ENCODE measurements around the gene MMEL1.

Gene MMEL1

DNA sequence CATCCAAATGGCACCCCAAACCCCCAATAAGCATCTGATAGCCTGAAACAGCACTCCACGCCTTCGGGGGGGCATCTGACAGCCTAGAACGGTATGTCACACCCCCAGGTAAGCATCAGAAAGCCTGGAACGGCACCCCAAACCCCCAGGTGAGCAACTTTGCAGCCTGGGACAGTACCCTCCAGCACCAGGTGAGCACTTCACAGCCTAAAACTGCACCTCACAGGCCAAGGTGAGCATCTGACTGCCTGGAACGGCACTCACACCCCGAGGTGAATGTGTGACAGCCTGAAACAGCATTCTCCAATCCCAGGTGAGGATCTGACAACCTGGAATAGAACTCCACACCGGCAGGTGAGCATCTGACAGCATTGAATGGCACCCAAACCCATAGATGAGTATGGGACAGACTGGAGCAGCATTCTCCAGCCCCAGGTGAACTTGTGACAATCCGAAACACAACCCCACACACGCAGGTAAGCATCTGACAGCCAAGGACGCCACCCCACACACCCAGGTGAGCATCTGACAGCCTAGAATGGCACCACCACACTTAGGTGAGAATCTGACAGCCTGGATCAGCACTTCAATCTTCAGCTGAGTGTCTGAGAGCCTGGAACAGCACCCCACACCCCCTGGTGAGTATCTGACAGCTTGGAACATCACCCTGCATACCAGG, 18.3 kb upstream of the MMEL1 start:
- in situ Hi-C loops (cut with HindIII; ENCODE audit: low sequenced_read_pairs), result no loop called here
- H3K4me3 ChIP-seq (ENCODE audit: low read depth, low read length), result no peak overlapping the region
- no peak for DNase-seq (ENCODE audit: low read depth)
- TF ChIP-seq, protein P1, sequence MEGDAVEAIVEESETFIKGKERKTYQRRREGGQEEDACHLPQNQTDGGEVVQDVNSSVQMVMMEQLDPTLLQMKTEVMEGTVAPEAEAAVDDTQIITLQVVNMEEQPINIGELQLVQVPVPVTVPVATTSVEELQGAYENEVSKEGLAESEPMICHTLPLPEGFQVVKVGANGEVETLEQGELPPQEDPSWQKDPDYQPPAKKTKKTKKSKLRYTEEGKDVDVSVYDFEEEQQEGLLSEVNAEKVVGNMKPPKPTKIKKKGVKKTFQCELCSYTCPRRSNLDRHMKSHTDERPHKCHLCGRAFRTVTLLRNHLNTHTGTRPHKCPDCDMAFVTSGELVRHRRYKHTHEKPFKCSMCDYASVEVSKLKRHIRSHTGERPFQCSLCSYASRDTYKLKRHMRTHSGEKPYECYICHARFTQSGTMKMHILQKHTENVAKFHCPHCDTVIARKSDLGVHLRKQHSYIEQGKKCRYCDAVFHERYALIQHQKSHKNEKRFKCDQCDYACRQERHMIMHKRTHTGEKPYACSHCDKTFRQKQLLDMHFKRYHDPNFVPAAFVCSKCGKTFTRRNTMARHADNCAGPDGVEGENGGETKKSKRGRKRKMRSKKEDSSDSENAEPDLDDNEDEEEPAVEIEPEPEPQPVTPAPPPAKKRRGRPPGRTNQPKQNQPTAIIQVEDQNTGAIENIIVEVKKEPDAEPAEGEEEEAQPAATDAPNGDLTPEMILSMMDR (IDR thresholded peaks at IDR 0.05; ENCODE audit: low read depth, low read length, missing control alignments), result no peak

DNA sequence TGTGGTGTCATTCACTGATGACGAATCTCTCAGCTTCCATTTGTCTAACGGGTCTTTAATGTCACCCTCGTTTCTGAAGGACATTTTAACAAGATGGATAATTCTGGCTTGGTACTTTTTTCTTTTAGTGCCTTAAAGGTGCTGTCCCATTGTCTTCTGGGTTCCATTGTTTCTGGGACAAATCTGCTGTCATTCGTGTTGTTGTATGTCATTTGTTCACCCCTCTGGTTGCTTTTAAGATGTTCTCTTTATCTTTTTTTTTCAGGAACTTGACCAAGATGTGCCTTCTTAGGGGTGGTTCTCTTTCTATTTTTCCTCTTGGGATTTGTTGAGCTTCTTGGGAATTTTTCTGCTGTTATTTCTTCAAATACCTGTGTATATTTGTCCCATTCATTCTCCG, 14.0 kb upstream of the MMEL1 start:
- H3K4me3 ChIP-seq (ENCODE audit: low read depth, low read length), result no peak overlapping the region
- TF ChIP-seq, protein P1 (IDR thresholded peaks at IDR 0.05; ENCODE audit: low read depth, low read length, missing control alignments), result no peak
- DNase-seq (ENCODE audit: low read depth), result no peak
- in situ Hi-C loops (cut with HindIII; ENCODE audit: low sequenced_read_pairs), result no loop called here

DNA sequence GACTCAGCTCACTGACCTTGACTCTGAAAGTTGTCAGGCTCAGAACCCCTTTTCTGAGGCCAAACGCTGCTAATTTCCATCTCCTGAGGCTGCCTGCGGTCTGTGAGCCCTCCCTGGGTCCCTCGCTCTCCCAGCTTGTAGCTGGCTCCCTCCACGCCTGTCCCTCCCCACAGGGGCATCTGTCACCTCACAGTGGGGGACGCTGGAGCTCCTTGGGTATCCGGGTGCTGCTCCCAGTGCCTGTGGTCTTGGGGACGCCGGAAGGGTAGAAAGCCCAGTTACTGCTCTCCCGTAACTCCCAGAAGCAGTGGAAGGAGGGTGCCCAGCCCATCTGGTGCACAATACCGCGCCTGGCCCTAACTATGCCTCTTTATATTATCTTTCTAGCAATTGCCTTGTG, 13.0 kb upstream of the MMEL1 start:
- no peak overlapping the region for H3K4me3 ChIP-seq (ENCODE audit: low read depth, low read length)
- in situ Hi-C loops (cut with HindIII; ENCODE audit: low sequenced_read_pairs), result no loop called here
- no peak for DNase-seq (ENCODE audit: low read depth)
- TF ChIP-seq, protein P1 (IDR thresholded peaks at IDR 0.05; ENCODE audit: low read depth, low read length, missing control alignments), result no peak

DNA sequence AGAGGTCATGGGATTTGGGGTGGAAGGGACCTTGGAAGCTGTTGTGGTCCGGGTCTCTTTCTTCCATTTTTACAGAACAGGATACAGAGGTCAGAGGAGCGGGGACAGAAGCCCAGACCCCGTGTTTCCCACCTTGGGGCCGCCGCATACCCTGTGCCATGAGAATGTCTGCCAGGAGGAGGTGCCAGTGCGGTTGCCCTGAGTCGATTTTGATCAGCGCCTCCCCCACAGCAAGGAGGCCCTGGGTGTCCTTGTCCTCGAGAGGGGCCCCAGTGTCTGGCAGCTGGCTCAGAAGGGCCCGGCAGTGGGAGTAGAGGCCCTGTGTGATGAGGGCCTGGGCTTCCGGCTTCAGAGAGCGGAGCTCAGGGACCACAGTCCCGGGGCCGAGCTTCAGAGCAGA, 12.3 kb upstream of the MMEL1 start:
- no peak for DNase-seq (ENCODE audit: low read depth)
- TF ChIP-seq, protein P1 (IDR thresholded peaks at IDR 0.05; ENCODE audit: low read depth, low read length, missing control alignments), result no peak
- in situ Hi-C loops (cut with HindIII; ENCODE audit: low sequenced_read_pairs), result no loop called here
- H3K4me3 ChIP-seq (ENCODE audit: low read depth, low read length), result no peak overlapping the region

DNA sequence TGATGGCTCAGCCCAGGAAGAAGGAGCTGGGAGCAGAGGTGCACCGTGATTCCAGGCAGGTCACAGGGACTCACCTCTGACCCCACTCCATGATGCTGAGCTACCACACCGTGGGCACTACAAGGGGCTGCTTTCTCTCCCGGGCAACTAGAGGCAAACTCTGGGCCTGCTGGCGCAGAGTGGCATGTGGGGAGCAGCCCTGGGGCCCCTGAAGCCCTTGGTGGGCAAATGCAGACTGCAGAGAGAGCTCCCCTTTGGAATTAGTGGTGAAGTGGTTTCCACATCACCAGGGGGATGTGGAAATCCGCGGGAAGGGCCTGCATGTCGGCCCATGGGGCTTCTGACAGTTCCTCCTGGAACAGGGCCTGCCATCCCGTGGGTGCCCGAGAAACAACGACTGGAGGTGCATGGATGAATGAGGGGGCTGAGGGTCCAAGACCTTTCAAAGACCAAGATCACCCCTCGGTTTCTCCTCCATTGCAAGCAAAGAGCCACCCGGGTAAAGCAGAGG, 11.8 kb upstream of the MMEL1 start:
- TF ChIP-seq, protein P1 (IDR thresholded peaks at IDR 0.05; ENCODE audit: low read depth, low read length, missing control alignments), result no peak
- in situ Hi-C loops (cut with HindIII; ENCODE audit: low sequenced_read_pairs), result no loop called here
- no peak for DNase-seq (ENCODE audit: low read depth)
- H3K4me3 ChIP-seq (ENCODE audit: low read depth, low read length), result no peak overlapping the region

DNA sequence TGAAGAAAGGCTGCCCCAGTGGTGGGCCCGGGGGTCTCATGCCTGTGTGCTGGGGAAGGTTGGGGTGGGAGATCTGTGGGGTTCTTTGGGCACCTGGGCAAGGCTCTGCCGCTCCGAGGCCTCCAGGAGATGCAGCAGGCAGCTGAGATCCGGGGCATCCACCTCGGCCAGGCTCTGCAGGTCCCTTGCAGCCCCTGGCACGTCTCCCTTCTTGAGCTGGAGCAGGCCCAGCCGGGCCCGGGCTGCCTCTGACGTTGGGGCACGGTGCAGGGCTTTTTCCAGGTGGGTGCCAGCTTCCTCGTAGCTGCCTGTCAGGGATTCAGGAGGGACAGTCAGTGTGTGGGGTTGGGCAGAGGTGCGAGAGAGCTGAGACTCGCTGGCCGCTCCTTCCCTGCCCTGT, 11.4 kb upstream of the MMEL1 start:
- no peak overlapping the region for H3K4me3 ChIP-seq (ENCODE audit: low read depth, low read length)
- in situ Hi-C loops (cut with HindIII; ENCODE audit: low sequenced_read_pairs), result no loop called here
- DNase-seq (ENCODE audit: low read depth), result no peak
- TF ChIP-seq, protein P1 (IDR thresholded peaks at IDR 0.05; ENCODE audit: low read depth, low read length, missing control alignments), result no peak
